Upper lobe of left lung (tissue), 4 donors: ENCODE results near the gene PIGQ.

Source experiments
- EP300 ChIP-seq, 4 donors: sonication (generic); formaldehyde crosslinking; IDR thresholded peaks; one replicate each; pipeline ENCODE4 v1.5.1; 2017; ENCODE audit warnings: antibody characterized with exemption in 4 of 4, control low read depth in 2 of 4
- POLR2A ChIP-seq, 4 donors: fragments of 450-650 bp; IDR thresholded peaks; one replicate each; pipeline ENCODE4 v1.5.1; 2016 to 2017; ENCODE audit warnings: antibody characterized with exemption in 4 of 4, mild to moderate bottlenecking in 2 of 4
- POLR2AphosphoS5 ChIP-seq, 2 donors: sonication (generic); formaldehyde crosslinking; IDR thresholded peaks; one replicate each; pipeline ENCODE4 v1.5.1; 2017; ENCODE audit warnings: antibody characterized with exemption in 2 of 2
- TF ChIP-seq, protein P1 (sequence below), 6 experiments: fragments of 450-650 bp in 4 of 6; fragments of 200-600 bp in 2 of 6; sonication (generic) in 2 of 6; IDR thresholded peaks; one replicate each; pipeline ENCODE4 v1.5.1; 2016 to 2019; ENCODE audit warnings: antibody characterized with exemption in 6 of 6

DNA sequence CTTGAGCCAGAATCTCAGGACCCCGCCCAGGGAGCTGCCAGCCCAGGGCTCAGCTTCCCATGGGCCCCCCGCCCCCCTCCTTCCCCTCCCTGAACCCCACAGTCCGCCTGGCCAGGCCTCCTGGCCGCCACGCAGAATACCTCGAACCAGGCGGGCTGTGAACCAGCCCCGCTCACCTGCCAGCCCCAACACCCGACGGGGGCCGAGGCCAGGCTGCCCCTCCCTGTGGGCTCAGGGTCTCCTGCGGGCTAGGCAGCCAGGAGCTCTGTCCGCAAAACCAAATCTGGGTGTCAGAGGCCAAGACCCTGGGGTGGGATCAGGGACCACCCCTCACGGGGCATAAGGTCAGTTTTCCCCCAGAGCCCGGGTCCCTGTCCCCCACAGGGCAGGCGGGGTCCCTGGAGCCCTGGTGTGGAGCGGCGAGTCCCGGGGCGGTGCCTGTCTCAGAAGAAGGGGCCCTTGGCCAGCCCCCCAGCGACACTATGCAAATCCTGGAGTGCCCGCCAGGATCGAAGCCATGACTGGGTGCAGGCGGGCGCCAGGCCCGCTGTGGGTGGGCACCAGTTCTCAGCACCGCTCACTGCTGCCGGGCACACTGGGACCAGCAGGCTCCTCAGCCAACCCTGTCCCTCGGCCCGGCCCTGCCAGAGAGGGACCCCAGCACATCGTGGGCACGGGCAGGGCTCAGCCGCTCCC lies 16.0 kb upstream of the PIGQ start:
- TF ChIP-seq, protein P1, sequence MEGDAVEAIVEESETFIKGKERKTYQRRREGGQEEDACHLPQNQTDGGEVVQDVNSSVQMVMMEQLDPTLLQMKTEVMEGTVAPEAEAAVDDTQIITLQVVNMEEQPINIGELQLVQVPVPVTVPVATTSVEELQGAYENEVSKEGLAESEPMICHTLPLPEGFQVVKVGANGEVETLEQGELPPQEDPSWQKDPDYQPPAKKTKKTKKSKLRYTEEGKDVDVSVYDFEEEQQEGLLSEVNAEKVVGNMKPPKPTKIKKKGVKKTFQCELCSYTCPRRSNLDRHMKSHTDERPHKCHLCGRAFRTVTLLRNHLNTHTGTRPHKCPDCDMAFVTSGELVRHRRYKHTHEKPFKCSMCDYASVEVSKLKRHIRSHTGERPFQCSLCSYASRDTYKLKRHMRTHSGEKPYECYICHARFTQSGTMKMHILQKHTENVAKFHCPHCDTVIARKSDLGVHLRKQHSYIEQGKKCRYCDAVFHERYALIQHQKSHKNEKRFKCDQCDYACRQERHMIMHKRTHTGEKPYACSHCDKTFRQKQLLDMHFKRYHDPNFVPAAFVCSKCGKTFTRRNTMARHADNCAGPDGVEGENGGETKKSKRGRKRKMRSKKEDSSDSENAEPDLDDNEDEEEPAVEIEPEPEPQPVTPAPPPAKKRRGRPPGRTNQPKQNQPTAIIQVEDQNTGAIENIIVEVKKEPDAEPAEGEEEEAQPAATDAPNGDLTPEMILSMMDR (IDR thresholded peaks at IDR 0.05) = no peak
- TF ChIP-seq POLR2A (IDR thresholded peaks at IDR 0.05) = no peak
- no peak for TF ChIP-seq EP300 (IDR thresholded peaks at IDR 0.05)
- TF ChIP-seq POLR2AphosphoS5 (IDR thresholded peaks at IDR 0.05) = no peak
